HepG2 (cell line): ENCODE results near the gene FRMD8.
A peak's percentile ranks its signal among the peaks of the same experiment; 100 is the strongest.

Experiments
- CTCF ChIP-seq: sonication (generic); formaldehyde crosslinking; IDR thresholded peaks from 2 replicates; pipeline ENCODE4 v1.5.0; 2020; ENCODE audit warnings: mild to moderate bottlenecking, missing genetic modification reagents, moderate library complexity
- EP300 ChIP-seq, 3 experiments: sonication (generic) in 1 of 3; formaldehyde crosslinking in 1 of 3; IDR thresholded peaks; 2 replicates each; pipeline versions ENCODE4 v1.5.1 to v1.6.1; 2011 to 2020; ENCODE audit warnings: low read depth in 2 of 3, low read length in 2 of 3, borderline replicate concordance in 1 of 3, improper control_type of control experiment in 1 of 3, mild to moderate bottlenecking in 1 of 3, missing genetic modification reagents in 1 of 3, moderate library complexity in 1 of 3
- HNF1A ChIP-seq, 2 experiments: sonication (generic) in 1 of 2; formaldehyde crosslinking in 1 of 2; IDR thresholded peaks; 2 replicates each; pipeline versions ENCODE4 v1.4.0 to v1.6.1; 2016 to 2020; ENCODE audit warnings: borderline replicate concordance in 1 of 2, low read depth in 1 of 2, mild to moderate bottlenecking in 1 of 2, missing genetic modification reagents in 1 of 2
- NFYB ChIP-seq: sonication (generic); formaldehyde crosslinking; IDR thresholded peaks from 2 replicates; pipeline ENCODE4 v1.4.0; 2020; ENCODE audit warnings: missing genetic modification reagents
- ZBTB20 ChIP-seq: sonication (generic); formaldehyde crosslinking; IDR thresholded peaks from 2 replicates; pipeline ENCODE4 v1.8.1; 2023; ENCODE audit warnings: missing genetic modification reagents, low read depth, mild to moderate bottlenecking, borderline replicate concordance
- ZNF292 ChIP-seq: sonication (generic); formaldehyde crosslinking; IDR thresholded peaks from 2 replicates; pipeline ENCODE4 v1.8.1; 2022; ENCODE audit warnings: mild to moderate bottlenecking, low read depth, missing genetic modification reagents, borderline replicate concordance

- TF ChIP-seq CTCF (no peak), ZBTB20 (CRISPR knock-in tag) (no peak), ZNF292 (CRISPR knock-in tag) (no peak), HNF1A (IDR thresholded peaks at IDR 0.05; ENCODE audit: low read depth) (no peak), HNF1A (CRISPR knock-in tag; IDR thresholded peaks at IDR 0.05; ENCODE audit: borderline replicate concordance) (peak; percentile 11; the same call in 1 of the 2 replicates), EP300 (IDR thresholded peaks at IDR 0.05; ENCODE audit: low read depth in 2 of 2, low read length in 2 of 2) (no peak), EP300 (CRISPR knock-in tag; IDR thresholded peaks at IDR 0.05; ENCODE audit: borderline replicate concordance) (no peak), NFYB (CRISPR knock-in tag) (no peak)
Measured at GRCh38 chr11:65446446-65447277, 60.2 kb downstream of the FRMD8 start.
